GM18508 (cell line): ENCODE measurements around the gene TLCD5.

Experiments
- ATAC-seq: cut with Tn5 transposase; IDR thresholded peaks from one replicate; pipeline ENCODE4 v1.9.1; 2021; ENCODE audit warnings: moderate number of reproducible peaks; ENCODE audit not compliant: insufficient read depth, unreplicated experiment

Gene TLCD5

DNA sequence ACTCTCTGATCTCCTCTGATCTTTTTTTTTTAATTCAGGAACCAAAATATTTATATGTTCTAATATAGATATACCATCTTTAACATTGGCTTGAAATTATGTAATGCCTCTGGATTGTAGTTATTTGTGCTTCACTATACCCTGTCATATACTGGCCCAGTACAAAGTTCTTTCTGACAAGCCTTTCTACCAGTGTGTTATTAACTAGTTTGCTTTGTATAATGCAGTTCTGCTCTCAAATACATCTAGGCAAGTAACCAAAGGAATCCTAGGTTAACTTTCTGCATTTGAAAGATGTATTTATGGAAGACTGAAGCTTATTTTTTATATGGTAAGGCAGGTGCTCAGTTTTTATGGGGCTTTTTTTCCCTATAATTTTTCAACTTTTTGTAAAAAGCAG, 47.2 kb downstream of the TLCD5 start:
- no peak for ATAC-seq

DNA sequence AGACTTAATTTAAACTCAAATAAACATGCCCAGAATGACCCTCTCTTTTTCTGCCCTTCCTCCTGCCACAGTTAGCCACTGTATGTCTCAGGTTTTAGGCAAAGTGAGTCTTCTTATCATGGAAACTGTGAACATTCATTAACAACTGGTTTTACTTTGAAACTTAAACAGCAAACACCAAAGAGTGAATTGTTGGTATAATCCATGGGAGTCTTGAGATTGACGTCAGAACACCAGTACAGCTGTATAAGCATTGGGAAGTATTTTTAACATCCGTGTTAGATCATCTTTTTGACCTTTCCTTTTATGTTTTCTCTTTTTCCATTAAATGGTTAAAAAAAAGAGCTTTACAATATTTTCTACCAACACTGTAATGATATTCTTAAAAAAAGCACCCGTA, 50.0 kb downstream of the TLCD5 start:
- no peak for ATAC-seq

DNA sequence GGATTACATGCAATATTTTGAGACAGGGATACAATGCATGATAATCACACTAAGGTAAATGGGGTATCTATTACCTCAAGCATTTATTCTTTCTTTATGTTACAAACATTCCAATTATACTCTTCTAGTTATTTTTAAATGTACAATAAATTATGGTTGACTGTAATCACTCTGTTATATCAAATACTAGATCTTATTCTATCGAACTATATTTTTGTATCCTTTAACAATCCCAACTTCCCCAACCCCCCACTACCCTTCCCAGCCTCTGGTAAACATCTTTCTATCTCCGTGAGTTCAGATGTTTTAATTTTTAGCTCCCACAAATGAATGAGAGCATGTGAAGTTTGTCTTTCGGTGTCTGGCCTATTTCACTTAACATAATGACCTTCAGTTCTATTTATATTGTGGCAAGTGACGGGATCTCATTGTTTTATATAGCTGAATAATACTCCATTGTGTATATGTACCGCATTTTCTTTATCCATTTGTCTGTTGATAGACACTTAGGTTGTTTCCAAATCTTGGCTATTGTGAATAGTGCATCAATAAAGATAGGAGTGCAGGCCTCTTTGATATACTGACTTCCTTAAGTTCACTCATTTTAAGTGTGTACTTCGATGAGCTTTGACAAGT, 51.6 kb downstream of the TLCD5 start:
- ATAC-seq, result no peak

DNA sequence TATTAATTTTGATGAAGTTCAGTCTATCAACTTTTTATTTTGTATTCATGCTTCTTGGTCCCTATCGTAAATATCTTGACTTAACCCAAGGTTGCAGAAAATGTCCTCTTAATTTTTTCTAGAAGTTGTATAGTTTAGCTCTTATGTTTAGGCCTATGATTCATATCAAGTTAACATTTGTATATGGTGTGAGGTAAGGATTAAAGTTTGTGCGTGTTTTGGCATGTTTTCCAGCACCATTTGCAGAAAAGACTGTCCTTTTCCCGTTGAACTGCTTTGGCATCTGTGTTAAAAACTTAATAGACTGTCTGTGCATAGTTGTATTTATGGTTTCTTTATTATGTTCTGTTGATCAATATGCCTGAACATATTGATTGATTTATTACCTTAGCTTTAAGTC, 53.4 kb downstream of the TLCD5 start:
- no peak for ATAC-seq

DNA sequence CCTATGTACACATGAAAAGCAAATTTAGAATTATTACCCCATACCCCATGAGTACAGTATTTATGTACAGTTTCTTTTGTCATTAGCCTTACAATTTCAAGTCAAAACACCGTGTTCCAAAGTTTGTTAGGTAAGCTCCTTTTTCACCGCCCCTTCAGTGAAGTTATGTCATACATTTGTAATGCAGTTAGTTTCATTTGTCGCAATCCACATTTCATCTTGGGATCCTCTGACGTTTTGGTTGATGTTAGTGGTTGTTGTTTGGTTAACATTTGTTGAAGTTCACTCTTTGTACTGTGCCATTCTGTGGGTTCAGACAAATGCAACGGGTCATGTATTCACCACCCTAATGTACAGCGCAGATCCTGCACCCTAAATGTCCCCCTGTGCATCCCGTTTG, 56.3 kb downstream of the TLCD5 start:
- no peak for ATAC-seq
